HepG2 (cell line): ENCODE results near the gene DENND2A. TPM values are rescaled to one million over a fixed set of nuclear protein-coding genes. Genes with fewer than 3 reads are reported as not detected.

Experiments used
- CREB1 ChIP-seq, 2 experiments: fragments of 450-650 bp in 1 of 2; IDR thresholded peaks; 2 replicates each; pipeline ENCODE4 v1.6.1; 2016 to 2017; ENCODE audit warnings: control low read depth in 1 of 2, mild to moderate bottlenecking in 1 of 2, missing compliant biosample characterization in 1 of 2, missing genetic modification characterization in 1 of 2
- ESRRA ChIP-seq: sonication (generic); formaldehyde crosslinking; IDR thresholded peaks from 2 replicates; pipeline ENCODE4 v1.5.1; 2020; ENCODE audit warnings: mild to moderate bottlenecking, low read depth, missing genetic modification reagents
- GTF2F1 ChIP-seq: fragments of 150-350 bp; IDR thresholded peaks from 2 replicates; pipeline ENCODE4 v1.6.1; 2014; ENCODE audit warnings: low read length
- HMG20A ChIP-seq: IDR thresholded peaks from 2 replicates; pipeline ENCODE4 v1.6.1; 2016; ENCODE audit warnings: borderline replicate concordance
- KLF16 ChIP-seq, 2 experiments: sonication (generic) in 1 of 2; formaldehyde crosslinking in 1 of 2; IDR thresholded peaks; 2 replicates each; pipeline versions ENCODE4 v1.6.1 to v1.8.0; 2016 to 2023; ENCODE audit warnings: missing genetic modification reagents in 2 of 2, missing compliant biosample characterization in 1 of 2
- MIXL1 ChIP-seq: IDR thresholded peaks from 2 replicates; pipeline ENCODE4 v1.6.1; 2016
- MTF2 ChIP-seq: sonication (generic); formaldehyde crosslinking; IDR thresholded peaks from 2 replicates; pipeline ENCODE4 v1.5.0; 2020; ENCODE audit warnings: missing genetic modification reagents, borderline replicate concordance
- NFATC3 ChIP-seq: sonication (generic); formaldehyde crosslinking; IDR thresholded peaks from 2 replicates; pipeline ENCODE4 v1.5.1; 2020; ENCODE audit warnings: mild to moderate bottlenecking, missing genetic modification reagents
- PAF1 ChIP-seq: IDR thresholded peaks from 2 replicates; pipeline ENCODE4 v1.6.1; 2016; ENCODE audit warnings: missing genetic modification reagents, missing compliant biosample characterization
- SIX4 ChIP-seq: sonication (generic); formaldehyde crosslinking; IDR thresholded peaks from 2 replicates; pipeline ENCODE4 v1.4.0; 2020; ENCODE audit warnings: missing genetic modification reagents
- SP1 ChIP-seq, 2 experiments: fragments of 450-650 bp in 1 of 2; sonication (generic) in 1 of 2; formaldehyde crosslinking in 1 of 2; IDR thresholded peaks; 2 replicates each; pipeline versions ENCODE4 v1.4.0 to v1.6.1; 2016 to 2020; ENCODE audit warnings: missing genetic modification reagents in 1 of 2
- TBX3 ChIP-seq: fragments of 450-650 bp; IDR thresholded peaks from 2 replicates; pipeline ENCODE4 v1.6.1; 2017; ENCODE audit warnings: antibody characterized with exemption, mild to moderate bottlenecking, inconsistent platforms, borderline replicate concordance
- TSC22D2 ChIP-seq: sonication (generic); formaldehyde crosslinking; IDR thresholded peaks from 2 replicates; pipeline ENCODE4 v1.5.1; 2020; ENCODE audit warnings: missing genetic modification reagents, mild to moderate bottlenecking, borderline replicate concordance
- XBP1 ChIP-seq: sonication (generic); formaldehyde crosslinking; IDR thresholded peaks from 2 replicates; pipeline ENCODE4 v1.5.0; 2020; ENCODE audit warnings: missing genetic modification reagents
- ZNF24 ChIP-seq: fragments of 450-650 bp; IDR thresholded peaks from 2 replicates; pipeline ENCODE4 v1.6.1; 2017; ENCODE audit warnings: antibody characterized with exemption, mild to moderate bottlenecking
- ZNF3 ChIP-seq: IDR thresholded peaks from 2 replicates; pipeline ENCODE4 v1.7.0; 2017; ENCODE audit warnings: inconsistent platforms
- ZNF333 ChIP-seq: sonication (generic); formaldehyde crosslinking; IDR thresholded peaks from 2 replicates; pipeline ENCODE4 v1.4.0; 2020; ENCODE audit warnings: mild to moderate bottlenecking, missing genetic modification reagents, borderline replicate concordance
- ZNF607 ChIP-seq: sonication (generic); formaldehyde crosslinking; IDR thresholded peaks from 2 replicates; pipeline ENCODE4 v1.5.1; 2020; ENCODE audit warnings: missing genetic modification reagents, mild to moderate bottlenecking, borderline replicate concordance
- ZNF678 ChIP-seq: sonication (generic); formaldehyde crosslinking; IDR thresholded peaks from 2 replicates; pipeline ENCODE4 v1.4.0; 2020; ENCODE audit warnings: mild to moderate bottlenecking, missing genetic modification reagents
- ZNF724P ChIP-seq: sonication (generic); formaldehyde crosslinking; IDR thresholded peaks from 2 replicates; pipeline ENCODE4 v1.8.0; 2022; ENCODE audit warnings: missing genetic modification reagents, borderline replicate concordance
- polyA plus RNA-seq, 8 experiments: library from polyadenylated mRNA; depleted of rRNA in 3 of 8; stranded (reverse) in 7 of 8; unstranded in 1 of 8; fragments of >200 nt; fragmentation: Illumina TruSeq in 4 of 8; extraction: Trizol in 4 of 8; gene quantifications; 2 replicates each; pipeline versions ENCODE4 v1.2.1 to v1.2.3, GENCODE V29; 2011 to 2016; ENCODE audit warnings: low read depth in 4 of 8, missing spikeins in 1 of 8, mixed read lengths in 1 of 8; ENCODE audit not compliant: insufficient read depth in 1 of 8
- total RNA-seq, 5 experiments: library from RNA; depleted of rRNA; stranded (reverse); fragments of >200 nt; fragmentation: Illumina TruSeq; extraction: Trizol; gene quantifications; 2 replicates each; pipeline ENCODE4 v1.2.3, GENCODE V29; 2016; ENCODE audit warnings: low read depth in 1 of 5
- TF ChIP-seq, protein P1 (sequence below): sonication (generic); formaldehyde crosslinking; IDR thresholded peaks from 2 replicates; pipeline ENCODE4 v1.4.0; 2020; ENCODE audit warnings: mild to moderate bottlenecking, missing genetic modification reagents
- TF ChIP-seq, protein P2 (sequence below): sonication (generic); formaldehyde crosslinking; IDR thresholded peaks from 2 replicates; pipeline ENCODE4 v1.5.0; 2020; ENCODE audit warnings: mild to moderate bottlenecking, missing genetic modification reagents
- TF ChIP-seq, protein P3 (sequence below): sonication (generic); formaldehyde crosslinking; IDR thresholded peaks from 2 replicates; pipeline ENCODE4 v1.4.0; 2020; ENCODE audit warnings: mild to moderate bottlenecking, missing genetic modification reagents
- TF ChIP-seq, protein P4 (sequence below): sonication (generic); formaldehyde crosslinking; IDR thresholded peaks from 2 replicates; pipeline ENCODE4 v1.5.1; 2020; ENCODE audit warnings: mild to moderate bottlenecking, missing genetic modification reagents, moderate library complexity

Gene DENND2A
- total and polyA plus RNA-seq, 2 of the 13 experiments (the other 11 are each of a cell fraction or from before 2014, with no cell fraction given): not detected

DNA sequence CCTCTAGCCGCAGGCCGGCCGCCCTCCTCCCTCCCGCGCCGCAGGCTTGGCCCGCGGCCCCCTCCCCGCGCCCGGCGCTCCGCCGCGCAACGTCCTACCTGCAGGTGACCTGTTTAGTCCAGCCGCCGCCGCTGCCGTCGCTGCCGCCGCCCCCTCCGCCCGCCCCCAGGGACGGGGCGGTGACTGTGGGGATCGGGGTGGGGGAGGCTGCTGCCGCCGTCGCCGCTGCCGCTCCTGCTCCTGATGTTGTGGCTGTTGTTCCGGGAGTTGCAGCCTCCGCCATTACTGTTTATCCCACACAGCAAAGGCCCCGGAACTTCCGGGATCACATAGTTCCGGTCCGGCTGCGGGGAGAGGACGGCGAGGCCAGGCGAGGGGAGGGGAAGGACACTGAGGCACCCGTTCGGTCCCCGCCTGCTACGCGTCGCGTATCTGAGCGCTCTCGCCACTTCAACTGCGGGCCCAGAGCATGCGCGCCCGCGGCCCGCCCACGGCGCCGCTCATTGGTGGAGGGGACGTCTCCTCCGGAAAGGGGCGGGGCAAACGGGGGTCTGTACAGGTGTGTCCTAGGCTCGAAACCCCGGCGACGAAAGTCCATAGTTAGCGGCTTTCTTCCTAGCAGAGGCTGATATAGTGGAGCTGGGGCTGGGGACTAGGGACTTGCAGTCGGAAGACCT lies 161.4 kb downstream of the DENND2A start, which contains the start of gene MKRN1 (continued):
- TF ChIP-seq, protein P1, sequence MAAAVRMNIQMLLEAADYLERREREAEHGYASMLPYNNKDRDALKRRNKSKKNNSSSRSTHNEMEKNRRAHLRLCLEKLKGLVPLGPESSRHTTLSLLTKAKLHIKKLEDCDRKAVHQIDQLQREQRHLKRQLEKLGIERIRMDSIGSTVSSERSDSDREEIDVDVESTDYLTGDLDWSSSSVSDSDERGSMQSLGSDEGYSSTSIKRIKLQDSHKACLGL: no peak
- TF ChIP-seq ZNF3 (CRISPR knock-in tag) (no peak), HMG20A (CRISPR knock-in tag) (no peak), ESRRA (CRISPR knock-in tag) (no peak), ZNF333 (CRISPR knock-in tag) (no peak), ZNF678 (no peak), MTF2 (CRISPR knock-in tag) (no peak), KLF16 (CRISPR knock-in tag; IDR thresholded peaks at IDR 0.05) (peak in 1 of 2 experiments; percentile 75; a peak in 1 of 4 replicates), PAF1 (CRISPR knock-in tag) (no peak), GTF2F1 (no peak), SP1 (IDR thresholded peaks at IDR 0.05) (no peak), SP1 (CRISPR knock-in tag; IDR thresholded peaks at IDR 0.05) (peak; percentile 89), ZNF724P (CRISPR knock-in tag) (no peak), ZNF607 (CRISPR knock-in tag) (0 out of 2 replicates have a peak, but pooled peaks have one; percentile 41), MIXL1 (CRISPR knock-in tag) (no peak), CREB1 (IDR thresholded peaks at IDR 0.05) (peak; percentile 50; the same call in 1 of the 2 replicates), CREB1 (CRISPR knock-in tag; IDR thresholded peaks at IDR 0.05) (peak; percentile 57; the same call in 1 of the 2 replicates), NFATC3 (no peak), TSC22D2 (peak; percentile 66; the same call in 1 of the 2 replicates), TBX3 (no peak), SIX4 (CRISPR knock-in tag) (no peak), ZNF24 (no peak), XBP1 (no peak)
- TF ChIP-seq, protein P2, sequence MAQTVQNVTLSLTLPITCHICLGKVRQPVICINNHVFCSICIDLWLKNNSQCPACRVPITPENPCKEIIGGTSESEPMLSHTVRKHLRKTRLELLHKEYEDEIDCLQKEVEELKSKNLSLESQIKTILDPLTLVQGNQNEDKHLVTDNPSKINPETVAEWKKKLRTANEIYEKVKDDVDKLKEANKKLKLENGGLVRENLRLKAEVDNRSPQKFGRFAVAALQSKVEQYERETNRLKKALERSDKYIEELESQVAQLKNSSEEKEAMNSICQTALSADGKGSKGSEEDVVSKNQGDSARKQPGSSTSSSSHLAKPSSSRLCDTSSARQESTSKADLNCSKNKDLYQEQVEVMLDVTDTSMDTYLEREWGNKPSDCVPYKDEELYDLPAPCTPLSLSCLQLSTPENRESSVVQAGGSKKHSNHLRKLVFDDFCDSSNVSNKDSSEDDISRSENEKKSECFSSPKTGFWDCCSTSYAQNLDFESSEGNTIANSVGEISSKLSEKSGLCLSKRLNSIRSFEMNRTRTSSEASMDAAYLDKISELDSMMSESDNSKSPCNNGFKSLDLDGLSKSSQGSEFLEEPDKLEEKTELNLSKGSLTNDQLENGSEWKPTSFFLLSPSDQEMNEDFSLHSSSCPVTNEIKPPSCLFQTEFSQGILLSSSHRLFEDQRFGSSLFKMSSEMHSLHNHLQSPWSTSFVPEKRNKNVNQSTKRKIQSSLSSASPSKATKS (CRISPR knock-in tag): no peak
- TF ChIP-seq, protein P3, sequence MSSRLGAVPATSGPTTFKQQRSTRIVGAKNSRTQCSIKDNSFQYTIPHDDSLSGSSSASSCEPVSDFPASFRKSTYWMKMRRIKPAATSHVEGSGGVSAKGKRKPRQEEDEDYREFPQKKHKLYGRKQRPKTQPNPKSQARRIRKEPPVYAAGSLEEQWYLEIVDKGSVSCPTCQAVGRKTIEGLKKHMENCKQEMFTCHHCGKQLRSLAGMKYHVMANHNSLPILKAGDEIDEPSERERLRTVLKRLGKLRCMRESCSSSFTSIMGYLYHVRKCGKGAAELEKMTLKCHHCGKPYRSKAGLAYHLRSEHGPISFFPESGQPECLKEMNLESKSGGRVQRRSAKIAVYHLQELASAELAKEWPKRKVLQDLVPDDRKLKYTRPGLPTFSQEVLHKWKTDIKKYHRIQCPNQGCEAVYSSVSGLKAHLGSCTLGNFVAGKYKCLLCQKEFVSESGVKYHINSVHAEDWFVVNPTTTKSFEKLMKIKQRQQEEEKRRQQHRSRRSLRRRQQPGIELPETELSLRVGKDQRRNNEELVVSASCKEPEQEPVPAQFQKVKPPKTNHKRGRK (CRISPR knock-in tag): no peak
- TF ChIP-seq, protein P4, sequence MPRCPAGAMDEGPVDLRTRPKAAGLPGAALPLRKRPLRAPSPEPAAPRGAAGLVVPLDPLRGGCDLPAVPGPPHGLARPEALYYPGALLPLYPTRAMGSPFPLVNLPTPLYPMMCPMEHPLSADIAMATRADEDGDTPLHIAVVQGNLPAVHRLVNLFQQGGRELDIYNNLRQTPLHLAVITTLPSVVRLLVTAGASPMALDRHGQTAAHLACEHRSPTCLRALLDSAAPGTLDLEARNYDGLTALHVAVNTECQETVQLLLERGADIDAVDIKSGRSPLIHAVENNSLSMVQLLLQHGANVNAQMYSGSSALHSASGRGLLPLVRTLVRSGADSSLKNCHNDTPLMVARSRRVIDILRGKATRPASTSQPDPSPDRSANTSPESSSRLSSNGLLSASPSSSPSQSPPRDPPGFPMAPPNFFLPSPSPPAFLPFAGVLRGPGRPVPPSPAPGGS (CRISPR knock-in tag): no peak
